Measurements from ENCODE around the gene FASTK.
A peak's percentile ranks its signal among the peaks of the same experiment; 100 is the strongest.

Gene FASTK

DNA sequence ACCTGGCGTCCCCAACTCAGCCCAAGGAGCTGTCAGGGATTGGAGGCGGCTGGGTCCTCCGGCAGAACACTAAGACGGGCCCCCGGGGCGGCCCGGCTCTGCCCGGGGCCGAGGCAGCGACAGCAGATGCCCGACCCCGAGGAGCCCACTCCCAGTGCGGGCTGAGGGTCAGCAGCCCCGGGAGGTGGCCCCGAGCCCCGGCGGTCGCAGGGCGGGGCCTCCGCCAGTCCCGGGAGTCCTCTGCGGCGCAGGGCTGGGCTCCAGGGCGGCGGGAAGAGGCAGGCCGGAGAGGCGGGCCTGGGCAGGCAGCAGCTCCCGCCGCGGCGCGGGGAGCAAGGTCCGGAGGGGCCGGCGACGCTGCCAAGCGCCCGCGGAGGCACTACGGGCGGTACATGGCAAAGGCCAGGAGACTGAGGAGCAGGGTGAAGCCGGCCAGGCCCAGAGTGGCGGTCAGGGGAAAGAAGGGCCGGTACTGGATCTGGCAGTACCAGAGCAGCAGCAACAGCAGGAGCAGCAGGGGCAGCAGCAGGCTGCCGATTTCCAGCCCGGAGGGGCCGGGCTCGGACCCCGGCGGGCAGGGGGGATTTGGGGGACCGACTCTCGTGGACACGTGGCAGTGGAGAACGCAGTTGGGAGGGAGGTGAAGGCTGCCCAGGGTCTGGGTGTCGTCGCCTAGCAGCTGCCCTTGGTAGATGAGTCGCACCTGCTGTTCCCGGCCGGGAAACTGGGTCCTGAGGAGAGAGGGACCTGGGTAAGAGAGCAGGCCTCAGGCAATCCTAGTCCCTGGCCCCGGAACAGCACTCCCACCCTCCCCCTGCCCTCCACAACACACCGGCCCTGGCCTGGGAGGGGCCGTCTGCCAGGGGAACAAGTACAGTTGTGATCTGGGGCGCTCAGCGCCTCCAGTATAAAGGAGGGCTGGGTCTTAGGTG lies 827 bp upstream of the FASTK start:
- DNase-seq = no peak

DNA sequence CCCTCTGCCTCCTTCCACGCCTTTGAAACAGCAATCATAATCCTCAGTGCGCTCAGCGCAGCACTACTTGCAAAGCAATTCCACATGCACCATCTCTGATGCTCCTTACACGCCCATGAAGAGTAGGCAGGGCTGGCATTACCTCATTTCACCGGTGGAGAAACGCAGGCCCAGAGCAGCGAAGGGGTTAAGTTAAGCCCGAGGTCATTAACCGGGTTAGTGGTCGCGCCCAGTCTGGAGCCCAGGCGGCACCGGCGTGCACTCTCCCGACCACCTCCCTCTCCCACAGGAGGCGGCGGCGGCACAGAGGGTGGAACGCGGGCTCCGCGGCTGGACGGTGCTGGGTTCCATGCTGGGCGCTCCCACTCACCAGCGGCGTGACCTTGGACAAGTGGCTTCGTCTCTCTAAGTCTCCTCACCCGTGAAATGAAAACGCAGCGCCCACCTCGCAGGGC lies 515 bp downstream of the FASTK start:
- peak; percentile 15 for DNase-seq

DNA sequence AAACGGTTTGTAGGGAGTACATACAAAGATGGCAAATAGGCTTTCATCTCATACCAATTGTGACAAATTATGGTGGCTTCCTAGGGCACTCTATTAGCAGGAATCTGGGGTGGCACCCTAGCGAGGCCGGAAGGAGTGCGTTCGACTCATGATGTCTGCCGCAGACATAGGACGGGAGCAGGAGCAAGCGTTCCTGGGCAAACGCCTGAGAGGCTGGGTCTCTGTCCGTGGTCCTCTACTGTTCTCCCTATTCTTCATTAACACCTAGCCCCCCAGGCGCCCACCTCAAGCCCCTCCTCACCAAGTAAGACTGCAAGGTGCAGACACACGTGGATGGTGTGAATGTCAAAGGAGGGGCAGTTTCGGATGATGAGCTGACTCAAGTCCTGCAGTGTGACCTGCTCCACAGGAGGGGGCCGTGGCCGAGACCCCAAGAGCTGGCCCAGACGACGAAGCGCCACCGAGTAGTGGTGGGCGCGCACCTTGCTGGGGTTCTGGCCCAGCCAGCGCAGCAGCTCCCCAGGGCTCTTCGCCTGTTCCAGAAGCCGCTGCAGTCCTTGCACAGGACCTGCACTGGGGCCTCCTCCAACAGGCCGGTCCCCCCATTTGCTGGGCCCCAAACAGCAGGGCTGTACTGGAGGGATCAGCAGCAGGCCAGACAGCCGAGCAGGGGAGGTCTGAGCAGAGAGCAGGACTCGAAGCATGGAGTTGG lies 1.3 kb downstream of the FASTK start:
- no peak for DNase-seq

DNA sequence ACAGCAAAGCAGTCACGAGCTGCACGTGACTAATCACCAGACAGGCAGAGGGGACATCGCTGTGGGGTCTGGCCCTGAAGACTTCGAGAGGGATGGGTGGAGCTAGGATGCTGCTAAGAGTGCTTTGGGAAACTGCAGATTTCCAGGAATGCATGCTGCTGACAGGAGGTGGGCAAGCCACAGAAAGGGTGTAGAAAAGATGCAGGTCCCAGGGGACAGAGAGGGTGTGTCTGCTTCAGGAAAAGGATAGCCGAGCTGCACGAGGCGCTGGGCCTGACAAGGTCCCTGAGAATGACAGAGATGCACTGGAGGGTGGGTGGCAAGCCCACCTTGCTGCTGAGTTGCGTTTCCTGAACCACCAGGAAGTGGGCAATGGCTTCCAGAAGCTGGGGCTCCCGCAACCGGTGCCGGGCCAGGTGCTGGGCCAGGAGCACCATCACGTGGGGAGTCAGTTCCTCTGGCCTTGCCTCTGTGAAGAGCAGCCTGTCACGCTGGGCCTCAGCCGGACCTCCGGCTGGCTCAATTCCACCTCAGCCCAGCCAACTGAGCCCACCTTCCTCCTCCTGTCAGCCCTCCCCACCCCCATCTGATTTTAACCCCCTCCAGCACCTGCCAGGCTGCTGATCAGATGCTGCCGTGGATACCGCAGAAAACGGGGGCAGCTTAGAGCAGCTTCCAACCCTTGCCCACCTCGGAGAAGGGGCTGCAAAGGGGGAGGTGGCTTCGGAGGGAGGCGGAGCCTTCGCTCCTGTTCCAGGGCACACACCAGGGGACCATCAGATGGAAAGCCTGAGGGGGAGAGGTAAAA lies 2.2 kb downstream of the FASTK start:
- no peak for DNase-seq

DNA sequence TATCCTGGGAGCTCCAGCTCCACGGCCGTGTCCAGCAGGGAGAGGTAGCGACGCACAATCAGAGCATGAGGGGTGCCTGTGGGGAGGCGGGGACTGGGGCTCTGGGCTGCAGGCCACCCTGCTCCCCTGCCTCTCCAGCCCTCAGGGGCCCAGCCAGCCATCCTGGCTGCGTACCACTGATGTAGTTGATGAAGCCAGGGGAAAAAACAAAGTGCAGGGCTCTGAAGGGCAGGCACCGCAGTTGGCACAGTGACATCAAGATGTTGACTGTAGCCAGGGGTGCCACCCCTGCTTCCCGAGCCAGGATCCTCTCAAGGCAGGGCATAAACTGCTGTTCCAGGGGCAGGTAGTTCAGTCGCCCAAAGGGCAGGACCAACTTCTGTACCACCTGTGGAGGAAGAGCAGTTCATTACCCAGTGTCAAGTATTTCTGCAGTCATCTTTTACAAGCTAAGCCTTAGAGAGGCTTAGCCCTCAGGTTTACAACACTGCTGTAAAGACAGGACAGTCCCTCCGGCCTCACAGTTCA lies 2.8 kb downstream of the FASTK start:
- DNase-seq = no peak

DNA sequence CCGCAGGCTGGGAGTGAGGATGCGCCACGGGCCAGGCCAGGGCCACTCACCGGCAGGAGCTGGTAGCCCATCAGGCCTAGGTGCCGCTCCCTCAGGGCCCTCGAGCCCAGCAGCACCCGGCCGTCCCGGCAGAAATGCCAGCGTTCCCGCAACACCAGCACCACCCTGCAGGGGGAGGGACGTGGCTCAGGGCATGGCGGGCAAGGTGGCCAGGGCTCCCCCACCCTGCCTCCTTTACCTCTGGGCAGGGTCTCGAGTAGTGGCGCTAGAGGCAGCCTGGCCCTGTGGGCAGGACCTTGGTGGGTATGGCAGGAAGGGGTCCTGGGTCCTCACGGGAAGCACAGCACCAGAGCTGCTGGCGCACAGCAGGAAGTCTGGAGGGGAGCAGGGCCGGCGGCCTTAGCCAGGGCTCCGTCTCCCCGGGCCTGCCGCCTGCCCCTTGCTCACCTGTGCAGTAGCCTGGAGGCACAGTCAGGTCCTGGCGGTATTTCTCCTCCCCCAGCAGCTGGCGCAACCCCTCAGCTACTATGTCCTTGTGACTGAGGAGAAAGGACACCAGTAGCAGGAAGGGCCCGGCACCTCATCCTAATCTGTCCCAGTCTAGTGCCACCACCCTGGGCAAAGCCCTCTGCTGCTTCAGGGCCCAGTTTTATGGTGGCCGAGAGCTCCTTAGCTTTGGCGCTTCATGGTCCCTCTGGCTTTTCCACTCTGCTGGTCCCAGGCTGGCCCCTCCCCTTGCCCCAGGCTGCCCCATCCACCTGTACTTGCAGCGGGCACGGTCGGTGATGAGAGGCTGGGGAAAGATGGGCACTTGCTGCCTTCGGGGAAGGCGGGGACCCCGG lies 3.5 kb downstream of the FASTK start:
- peak; percentile 16 for DNase-seq

DNA sequence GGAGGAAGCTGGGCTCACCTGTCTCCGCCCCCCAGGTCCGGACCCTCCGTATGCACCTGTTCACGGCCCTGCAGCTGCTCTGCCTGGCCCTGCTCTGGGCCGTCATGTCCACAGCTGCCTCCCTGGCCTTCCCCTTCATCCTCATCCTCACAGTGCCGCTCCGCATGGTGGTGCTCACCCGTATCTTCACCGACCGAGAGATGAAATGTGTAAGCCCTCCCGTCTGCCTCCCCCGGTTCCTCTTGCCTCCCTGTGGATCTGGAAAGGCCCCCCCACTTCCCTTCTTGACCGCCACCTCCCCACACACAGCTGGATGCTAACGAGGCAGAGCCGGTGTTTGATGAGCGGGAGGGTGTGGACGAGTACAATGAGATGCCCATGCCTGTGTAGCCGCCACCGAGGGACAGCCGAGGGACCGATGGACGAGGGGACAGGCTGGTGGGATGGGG lies 4.6 kb downstream of the FASTK start:
- DNase-seq = no peak

DNA sequence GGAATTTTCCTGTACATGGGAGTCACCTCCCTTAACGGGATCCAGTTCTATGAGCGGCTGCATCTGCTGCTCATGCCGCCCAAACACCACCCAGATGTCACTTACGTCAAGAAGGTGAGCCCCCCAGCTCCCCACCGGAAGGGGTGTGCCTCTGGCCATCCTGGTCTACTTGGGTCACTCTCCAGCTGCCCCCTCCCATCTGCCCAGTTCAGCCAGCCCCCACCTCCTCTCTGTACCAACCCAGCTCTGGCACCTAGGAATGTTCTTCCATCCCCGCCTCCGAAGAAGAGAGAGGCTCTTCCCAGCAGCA lies 5.0 kb downstream of the FASTK start:
- no peak for DNase-seq

DNA sequence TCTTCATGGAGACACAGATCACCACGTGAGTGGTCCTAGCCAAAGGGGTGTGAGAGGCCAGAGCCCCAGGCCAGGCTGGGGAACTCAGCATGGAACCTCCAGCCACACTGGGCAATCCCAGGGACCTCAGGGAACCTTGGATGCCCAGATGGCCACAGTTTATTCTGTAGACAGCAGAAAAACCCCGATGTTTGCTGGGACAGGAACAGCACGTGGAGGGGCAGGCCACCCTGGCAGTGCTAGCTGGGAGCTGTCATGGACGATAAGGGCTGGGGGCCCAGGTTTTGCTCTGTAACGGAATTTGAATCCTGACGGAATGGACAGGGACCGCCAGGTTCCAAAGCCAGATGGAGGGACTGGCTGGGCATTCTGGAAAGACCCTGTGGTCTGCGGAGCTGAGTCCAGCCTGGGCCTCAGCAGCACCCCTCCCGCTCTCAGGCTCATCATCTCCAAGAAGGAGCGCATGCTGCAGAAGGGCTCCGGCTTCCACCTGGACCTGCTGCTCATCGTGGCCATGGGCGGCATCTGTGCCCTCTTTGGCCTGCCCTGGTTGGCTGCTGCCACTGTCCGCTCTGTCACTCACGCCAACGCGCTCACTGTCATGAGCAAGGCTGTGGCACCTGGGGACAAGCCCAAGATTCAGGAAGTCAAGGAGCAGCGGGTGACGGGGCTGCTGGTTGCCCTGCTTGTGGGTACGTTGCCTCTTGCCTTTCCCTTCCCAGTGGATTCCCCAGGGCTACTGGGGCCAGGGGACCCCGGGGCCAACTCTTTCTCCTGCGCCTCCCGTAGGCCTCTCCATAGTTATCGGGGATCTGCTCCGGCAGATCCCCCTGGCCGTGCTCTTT lies 5.6 kb downstream of the FASTK start:
- no peak for DNase-seq

DNA sequence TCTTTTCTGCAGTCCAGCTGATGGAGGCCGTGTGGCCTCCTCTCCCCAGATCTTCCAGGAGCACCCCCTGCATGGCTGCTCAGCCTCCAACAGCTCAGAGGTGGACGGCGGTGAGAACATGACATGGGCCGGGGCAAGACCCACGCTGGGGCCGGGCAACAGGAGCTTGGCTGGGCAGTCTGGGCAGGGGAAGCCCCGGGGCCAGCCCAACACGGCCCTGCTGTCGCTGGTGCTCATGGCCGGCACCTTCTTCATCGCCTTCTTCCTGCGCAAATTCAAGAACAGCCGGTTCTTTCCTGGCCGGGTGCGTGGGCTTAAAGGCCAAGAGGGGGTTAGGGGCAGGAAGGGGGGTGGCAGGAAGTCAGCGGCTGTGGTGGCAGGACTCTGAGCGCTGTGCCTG lies 6.6 kb downstream of the FASTK start:
- no peak for DNase-seq

DNA sequence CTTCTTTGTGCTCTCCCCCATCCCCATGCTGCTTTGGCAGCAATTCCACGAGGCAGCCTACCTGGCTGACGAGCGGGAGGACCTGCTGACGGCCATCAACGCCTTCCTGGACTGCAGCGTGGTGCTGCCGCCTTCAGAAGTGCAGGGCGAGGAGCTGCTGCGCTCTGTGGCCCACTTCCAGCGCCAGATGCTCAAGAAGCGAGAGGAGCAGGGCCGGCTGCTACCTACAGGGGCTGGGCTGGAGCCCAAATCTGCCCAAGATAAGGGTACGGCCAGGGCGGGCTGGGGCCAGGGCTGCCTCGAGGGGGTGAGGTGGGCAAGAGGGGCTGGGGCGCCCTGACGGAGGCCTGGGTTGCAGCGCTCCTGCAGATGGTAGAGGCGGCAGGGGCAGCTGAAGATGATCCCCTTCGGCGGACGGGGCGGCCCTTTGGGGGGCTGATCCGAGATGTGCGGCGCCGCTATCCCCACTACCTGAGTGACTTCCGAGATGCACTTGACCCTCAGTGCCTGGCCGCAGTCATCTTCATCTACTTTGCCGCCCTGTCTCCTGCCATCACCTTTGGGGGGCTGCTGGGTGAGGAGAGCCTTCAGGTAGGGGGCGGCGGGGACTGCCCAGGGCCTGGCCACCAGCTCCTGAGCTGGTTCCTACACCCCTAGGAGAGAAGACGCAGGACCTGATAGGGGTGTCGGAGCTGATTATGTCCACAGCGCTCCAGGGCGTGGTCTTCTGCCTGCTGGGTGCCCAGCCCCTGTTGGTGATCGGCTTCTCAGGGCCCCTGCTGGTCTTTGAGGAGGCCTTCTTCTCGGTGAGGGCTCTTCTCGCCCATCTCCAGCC lies 9.4 kb downstream of the FASTK start:
- DNase-seq = no peak

DNA sequence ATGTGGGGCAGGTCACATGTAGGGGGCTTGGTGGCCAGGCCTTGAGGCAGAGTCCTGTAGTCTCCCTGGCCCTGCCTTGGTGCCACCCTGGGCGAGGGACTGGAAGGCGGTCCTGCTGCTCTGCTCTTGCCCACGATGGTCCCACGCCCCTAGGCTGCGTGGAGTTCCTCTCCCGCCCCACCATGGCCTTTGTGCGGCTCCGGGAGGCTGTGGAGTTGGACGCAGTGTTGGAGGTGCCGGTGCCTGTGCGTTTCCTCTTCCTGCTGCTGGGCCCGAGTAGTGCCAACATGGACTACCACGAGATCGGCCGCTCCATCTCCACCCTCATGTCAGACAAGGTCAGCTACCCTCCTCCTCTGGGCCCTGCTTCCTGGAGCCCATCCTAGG lies 10.0 kb downstream of the FASTK start:
- DNase-seq = no peak

DNA sequence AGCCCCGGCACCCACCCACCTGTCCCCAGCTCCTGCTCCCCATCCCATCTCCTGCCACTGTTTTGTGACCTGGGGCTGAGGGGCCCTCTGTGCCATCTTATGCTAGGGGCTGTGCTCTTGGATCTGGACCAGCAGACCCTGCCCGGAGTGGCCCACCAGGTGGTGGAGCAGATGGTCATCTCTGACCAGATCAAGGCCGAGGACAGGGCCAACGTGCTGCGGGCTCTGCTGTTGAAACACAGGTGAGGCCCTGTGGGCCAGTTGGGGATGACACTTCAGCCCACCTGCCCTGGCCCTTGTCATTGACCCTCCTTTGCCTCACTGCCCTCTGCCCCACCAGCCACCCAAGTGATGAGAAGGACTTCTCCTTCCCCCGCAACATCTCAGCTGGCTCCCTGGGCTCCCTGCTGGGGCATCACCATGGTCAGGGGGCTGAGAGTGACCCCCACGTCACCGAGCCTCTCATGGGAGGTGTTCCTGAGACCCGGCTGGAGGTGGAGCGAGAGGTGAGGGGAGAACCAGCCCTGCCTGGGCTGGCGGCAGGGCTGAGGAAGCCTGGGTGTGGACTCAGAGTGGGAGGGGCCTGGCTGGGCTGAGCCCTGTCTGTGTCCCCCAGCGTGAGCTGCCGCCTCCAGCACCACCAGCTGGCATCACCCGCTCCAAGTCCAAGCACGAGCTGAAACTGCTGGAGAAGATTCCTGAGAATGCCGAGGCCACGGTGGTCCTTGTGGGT lies 10.6 kb downstream of the FASTK start:
- no peak for DNase-seq

DNA sequence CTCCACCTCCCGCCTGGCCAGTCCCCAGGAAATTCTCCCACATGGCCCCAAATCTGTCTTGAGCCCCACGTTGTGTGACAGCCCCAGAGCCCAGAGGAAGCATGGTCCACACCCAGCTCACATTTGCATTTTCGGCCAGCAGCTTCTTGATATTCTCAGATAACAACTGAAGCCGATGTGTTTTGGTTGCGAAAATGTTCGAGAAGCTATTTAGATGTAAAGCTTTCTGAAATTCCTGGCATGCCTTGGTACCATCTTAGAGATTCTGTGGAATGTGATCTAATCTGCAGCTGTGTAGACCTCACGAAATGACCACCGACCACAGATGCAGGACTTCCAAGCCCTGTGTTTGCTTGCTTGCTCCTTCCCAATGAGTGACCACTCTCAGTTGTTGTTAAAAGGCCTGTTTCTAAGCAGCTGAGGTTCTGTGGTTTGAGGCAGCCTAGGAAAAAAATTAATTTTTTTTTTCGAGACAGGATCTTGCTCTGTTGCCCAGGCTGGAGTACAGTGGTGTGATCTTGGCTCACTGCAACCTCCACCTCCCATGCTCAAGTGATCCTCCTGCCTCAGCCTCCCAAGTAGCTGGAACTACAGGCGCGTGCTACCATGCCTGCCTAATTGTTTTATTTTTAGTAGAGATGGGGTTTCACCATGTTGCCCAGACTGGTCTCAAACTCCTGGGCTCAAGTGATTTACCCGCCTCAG lies 12.4 kb downstream of the FASTK start:
- no peak for DNase-seq

DNA sequence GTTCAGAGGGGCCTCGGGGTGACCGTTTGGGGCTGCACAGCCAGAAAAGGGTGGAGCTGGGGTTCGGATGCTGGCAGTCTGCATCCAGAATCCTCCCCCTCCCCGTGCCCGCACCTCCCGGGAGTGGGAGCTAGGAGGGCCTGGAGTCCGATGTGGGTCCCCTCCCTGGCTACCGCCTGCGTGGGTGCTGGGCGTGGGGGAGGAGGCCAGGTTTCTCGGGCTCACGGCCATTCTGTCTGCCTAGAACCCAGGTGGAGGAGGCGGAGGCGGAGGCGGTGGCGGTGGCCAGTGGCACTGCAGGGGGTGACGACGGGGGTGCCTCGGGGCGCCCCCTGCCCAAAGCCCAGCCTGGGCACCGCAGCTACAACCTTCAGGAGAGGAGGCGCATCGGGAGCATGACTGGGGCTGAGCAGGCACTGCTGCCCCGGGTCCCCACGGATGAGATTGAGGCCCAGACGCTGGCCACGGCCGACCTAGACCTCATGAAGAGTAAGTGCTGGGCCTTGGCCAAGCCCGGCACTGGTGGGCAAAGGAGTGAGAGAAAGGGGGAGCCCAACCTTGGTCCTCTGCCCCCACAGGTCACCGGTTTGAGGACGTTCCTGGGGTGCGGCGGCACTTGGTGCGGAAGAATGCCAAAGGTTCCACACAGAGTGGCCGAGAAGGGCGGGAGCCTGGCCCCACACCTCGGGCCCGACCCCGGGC lies 14.2 kb downstream of the FASTK start:
- no peak for DNase-seq

DNA sequence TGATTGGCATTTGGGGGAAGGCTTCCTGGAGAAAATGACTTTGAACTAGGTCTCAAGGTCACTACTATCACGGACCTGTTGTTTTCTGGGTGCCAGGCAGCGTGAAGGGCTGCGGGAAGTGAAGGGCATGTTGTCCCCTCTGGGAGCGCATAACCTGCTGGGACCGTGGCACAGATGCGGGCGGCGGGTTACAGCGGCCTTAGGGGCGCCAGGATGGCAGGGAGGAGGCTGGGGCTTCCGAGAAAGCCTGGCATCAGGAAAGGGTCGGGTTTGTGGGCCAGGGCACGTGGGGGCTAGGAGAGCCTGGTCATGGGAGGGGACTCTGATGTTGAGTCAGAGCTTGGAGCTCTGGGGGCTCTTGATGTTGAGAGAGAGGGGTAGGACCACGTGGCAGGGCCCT lies 15.1 kb downstream of the FASTK start:
- DNase-seq = no peak

DNA sequence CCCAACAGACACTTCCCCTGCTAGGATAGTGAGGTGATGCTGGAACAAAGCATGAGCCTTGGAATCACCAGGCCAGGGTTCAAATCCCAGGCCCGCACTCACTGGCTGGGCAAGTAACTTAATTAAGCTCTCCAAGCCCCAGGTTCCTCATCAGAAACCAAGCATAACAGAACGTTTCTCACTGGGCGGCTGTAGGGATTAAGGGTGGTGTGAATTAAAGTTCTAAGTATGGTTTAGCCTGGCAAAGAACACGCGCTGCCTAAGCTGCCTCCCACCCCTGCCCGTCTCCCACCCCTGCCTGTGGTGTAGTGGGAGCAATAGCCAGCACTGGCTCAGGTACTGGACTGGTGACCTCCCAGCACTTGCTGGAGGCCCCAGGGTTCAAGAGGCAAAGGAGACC lies 15.6 kb downstream of the FASTK start:
- DNase-seq = no peak

DNA sequence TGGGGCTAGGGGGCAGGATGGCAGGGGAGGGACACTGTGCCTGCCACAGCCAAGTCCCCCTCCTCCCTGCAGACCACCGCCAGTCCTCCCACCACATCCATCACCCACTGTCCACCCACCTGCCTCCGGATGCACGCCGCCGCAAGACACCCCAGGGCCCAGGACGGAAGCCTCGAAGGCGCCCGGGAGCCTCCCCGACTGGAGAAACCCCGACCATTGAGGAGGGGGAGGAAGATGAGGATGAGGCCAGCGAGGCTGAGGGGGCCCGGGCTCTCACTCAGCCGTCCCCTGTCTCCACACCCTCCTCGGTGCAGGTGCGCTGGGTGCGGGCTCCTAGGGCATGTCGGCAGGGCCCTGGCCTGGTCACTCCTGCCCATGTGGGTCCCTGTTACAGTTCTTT lies 16.2 kb downstream of the FASTK start:
- DNase-seq = no peak
